Hematopoietic multipotent progenitor cell treated with erythropoietin and hydrocortisone succinate and interleukin-3 and kit ligand, for 8 days (in vitro differentiated cells): ENCODE measurements around the gene ADRA1B.

ENCODE experiments used
- DNase-seq: peaks from one replicate; pipeline ENCODE4 v3.0.0-alpha.2; 2015

Gene ADRA1B

DNA sequence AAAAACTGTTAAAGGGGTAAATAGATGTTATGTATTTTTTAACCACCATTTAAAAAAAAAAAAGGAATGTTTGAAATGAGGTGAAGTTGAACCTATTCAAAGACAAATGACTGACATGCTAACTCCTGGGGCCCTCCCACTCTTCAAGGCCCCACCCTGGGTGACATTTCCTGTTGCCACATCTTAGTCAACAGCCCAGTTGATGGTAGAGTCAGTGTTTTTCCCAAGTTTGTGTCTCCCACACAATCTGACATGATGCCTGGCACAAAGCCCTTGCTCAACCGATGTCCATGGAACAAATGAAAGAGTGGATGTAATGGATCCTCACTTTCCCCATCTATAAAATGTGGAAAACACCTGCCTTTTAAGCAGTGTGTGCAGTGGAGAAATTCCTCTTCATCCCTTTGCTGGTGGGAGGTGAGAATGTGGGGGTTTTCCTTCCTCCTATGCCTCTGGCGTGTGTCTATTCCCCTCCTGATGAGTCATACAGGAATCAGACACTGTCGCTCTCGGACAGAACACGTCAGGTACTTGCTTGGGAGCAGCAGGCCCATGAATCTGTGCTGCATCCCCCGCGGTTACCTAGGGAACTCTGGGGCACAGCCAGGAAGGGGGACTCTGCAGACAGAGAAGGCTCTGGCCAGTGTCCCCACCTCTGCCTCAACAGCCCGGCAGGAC is 13.7 kb upstream of the ADRA1B start:
- no peak for DNase-seq

DNA sequence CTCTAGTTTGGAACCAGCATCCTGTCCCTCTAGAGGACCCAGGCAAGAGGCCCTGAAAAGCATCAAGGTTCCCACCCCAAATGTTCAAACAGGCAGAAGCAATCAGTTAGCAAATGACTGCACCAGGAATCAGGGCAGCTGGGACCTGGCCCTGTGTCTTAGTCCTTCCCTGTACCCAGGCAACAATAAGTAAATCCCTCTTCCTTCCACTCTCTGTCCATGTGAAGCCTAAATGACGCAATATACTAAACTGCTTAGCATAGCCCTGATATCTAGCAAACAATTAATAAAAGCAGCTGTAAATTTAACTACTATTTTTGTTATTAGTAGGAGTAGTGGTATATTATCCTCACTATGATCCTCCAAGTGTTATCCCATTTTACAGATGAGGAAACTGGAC is 13.2 kb upstream of the ADRA1B start:
- DNase-seq = no peak

DNA sequence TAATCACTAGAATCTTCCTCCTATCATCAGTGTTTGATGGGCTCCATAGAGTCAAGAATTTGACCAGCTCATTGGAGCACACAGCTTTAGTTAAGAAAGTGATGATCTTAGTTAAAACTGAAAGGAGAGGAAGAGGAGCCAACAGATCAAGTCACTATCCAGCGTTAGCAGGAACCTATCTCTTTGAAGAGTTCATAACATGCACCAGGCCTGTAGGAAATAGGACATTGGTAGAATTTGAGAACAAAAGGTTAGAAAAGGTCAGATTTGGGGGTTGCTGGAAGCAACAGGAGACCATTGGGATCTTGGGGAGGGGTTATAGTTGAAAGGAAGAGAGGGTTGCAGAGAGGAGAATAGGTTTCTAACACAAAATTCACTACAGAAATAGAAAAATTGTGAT is 11.4 kb upstream of the ADRA1B start:
- DNase-seq = no peak

DNA sequence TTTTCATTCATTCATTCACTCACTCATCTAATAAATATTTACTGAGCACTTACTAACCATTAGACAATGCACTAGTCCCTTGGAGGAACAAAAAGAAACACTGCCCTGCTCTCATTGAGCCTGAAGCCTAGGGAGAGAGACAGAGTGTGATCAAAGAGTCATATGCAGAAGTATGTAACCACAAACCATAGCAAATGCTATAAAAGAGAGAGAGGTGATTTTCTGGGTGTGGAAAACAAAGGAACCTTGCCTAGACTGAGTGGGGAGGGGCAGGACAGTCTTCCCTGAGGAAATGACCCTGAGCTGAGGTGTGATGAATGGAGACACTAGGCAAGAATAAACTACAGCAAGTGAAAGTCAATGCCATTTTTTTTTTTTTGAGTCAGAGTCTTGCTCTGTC is 10.8 kb upstream of the ADRA1B start:
- no peak for DNase-seq

DNA sequence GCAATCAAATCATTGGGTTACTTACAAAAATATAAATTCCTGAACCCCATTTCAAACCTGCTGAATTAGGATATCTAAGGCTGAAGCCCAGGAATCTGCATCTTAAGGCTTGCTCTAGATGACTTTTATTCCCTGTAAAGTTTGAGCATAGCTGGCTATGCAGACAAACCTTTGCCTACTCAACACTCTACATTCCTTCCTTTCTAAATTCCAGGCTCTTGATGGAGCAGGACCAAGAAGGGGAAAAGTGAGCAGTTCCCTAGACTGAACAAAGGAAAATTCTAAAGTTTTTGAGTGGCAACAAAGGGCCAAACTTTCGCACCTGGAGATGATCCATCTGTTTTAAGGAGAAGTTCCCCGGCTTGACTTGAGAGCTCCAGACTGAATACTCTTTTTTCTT is 9.8 kb upstream of the ADRA1B start:
- no peak for DNase-seq

DNA sequence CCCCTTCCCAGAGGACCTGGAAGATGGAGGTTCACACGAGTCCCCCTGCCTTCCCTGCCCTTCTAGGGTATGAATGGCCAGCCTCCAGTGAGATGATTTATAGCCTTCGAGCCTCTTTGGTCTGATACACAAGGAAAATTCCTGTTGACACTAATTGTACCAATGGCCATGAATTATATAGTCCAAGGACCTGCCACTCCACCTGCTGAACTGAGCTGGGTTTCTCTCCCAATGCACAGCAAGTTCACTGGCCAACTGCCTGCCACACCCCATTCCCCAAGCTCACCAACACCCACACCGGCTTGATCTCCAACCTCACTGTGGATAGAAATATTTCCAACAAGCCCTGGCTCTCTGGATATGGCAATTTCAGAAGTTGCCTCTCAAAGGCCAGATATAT is 9.3 kb upstream of the ADRA1B start:
- DNase-seq = no peak

DNA sequence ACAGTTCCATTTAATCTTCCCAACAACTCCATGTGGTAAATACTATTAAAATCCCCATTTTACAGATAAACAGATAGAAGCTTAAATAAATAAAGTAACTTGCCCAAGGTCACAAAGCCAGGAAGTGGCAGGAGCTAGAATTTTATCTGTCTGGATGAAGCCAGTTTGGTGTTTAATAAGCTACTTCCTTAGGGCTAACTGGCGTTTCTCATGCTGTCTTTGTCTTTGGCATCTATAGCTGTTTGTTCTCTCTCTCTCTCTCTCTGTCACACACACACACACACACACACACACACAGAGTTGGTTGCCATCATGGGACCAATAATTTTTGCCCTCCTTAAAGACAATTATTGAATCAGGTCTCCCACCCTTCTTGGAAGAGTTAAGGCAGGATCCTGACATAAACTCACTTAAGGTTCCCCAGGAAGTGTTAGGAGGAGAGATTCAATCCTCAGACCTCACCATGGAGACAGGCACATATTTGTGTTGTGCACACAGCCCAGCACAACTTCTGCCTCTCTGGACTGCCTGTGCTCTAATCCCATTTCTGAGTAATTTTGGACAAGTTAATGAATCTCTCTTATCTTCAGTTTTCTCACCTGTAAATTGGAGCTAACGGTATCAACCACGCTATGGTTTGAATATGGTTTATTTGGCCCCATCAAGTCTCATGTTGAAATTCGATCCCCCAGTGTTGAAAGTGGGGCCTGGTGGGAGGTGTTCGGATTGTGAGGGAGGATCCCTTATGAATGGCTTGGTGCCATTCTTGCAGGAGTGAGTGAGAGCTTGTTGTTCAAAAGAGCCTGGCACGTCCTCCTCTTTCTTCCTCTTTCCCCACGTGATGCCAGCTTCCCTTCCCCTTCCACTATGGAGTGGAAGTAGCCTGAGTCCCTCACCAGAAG is 8.3 kb upstream of the ADRA1B start:
- no peak for DNase-seq

DNA sequence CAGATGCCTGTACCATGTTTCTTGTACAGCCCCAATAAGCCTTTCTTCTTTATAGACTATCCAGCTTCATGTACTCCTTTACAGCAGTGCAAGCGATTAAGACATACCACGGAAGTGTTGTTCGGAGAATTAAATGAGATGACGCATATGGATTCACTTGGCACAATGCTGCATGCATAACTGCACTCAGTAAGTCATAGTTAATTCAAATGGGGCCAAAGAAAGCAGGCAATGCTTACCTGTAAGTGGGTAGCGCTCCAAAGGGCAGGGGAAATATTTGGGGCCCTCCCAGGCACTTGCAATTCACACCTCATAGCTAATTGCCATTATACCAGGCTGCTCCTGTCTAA is 7.7 kb upstream of the ADRA1B start:
- no peak for DNase-seq

DNA sequence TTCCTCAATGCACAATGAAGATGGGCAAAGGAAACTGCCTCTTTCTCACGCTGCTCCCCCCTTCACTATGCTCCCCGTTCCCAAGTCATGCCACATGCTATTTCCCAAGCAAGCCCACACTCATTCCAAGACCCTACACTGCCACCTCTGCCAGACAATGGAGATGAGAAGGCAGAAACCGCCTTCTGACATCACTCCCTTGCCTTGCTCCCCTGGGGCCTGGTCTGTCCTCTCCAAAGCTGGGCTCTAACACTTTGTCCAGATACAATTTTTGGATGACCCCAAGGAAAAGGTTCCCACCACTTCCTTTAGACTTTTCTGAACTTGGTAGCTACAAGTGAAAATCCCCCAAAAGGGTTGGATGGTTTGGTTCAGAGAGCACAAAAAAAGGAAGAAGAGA is 7.2 kb upstream of the ADRA1B start:
- no peak for DNase-seq

DNA sequence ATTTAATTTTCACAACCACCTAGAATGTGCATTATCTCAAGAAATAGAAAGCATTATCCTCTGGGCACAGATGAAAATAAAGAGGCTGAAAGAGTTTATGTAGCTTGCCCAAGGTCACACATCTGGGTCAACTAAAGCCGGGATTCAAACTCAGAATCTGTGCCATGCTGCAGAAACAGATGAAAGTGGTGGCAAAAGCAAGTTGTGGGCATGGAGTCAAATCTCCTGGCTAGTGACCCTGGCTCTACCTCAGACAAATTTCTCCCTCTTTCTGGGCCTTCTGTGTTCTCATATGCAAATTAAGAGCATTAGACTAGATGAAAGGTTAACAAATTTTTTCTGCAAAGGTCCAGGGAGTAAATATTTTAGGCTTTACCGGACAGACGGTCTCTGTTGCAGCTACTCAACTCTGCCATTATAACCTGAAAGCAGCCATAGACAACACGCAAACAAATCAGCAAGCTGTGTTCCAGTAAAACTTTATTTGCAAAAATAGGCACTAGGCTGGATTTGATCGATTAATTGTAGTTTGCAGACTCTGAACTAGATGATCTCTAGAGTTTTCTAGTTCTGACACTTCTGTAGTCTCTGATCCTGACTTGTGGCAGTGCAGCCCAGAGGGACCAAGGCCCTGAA is 6.0 kb upstream of the ADRA1B start:
- no peak for DNase-seq

DNA sequence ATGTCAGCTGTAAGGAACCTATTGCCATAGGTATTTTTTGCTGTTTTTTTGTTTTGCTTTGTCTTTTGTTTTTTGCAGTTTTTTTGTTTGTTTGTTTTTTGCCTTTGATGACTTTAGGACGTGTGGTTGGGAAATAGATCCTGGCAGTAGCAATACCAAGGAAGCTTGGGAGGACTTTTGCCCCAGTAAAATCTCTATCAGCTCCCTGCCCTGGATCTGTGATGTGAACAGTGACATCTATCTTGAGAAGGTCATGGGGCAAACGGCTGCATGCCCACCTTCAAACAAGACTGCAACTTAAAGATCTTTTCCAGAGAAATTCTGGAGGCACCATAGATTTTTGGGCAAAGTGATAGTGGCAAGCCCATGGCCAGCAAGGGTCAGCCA is 5.4 kb upstream of the ADRA1B start:
- no peak for DNase-seq

DNA sequence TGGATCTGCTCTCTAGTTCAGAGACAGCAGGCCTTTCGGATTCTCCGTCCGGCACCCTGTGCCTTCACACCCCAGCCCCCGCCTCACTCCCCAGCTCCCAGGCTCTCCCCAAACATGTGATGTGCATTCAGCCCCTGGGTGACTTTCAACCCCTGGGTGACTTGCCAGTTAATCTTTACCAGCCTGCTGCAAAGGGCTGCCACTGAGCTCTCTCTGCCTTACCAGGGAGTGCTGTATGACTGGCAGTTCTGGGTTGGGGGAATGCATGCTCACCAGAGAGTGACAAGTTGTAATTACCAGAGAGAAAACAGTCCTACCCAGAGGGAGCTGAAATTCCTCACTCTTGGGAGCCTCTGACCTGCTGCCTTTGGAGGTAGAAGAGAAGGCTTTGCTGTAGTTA is 4.9 kb upstream of the ADRA1B start:
- no peak for DNase-seq

DNA sequence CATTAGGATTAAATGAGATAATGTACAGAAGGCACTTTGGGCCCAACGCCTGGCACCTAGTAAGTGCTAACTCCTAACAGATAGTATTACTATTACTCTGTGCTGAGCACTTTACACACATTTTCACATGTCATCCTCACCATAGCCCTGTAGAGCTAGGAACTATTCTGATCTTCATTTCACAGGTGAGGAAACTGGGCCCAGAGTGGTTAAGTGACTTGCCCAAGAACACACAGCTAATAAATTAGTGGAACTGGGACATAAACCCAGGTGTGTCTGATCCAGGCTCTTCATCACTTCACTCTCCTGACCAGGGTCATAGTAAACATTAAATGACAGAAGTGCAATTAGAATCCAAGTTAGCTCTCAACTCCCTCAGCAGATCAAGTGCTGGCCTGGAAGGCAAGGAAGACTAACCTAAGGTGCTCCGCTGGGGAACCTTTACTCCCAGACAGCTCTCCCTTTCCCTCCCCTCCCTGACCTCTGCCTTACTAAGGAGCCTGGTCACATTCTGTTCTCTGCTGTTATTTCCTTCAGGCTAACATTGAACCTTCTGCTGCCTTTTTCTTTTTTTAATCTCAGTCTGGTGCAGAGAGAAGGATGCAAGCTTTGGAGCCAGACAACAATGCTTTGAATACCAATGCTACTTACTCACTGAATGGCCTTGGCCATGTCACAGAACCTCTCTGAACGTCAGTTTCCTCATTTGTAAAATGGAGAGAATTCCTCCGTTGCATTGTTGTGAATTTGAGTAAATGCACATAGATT is 4.1 kb upstream of the ADRA1B start:
- DNase-seq = no peak

DNA sequence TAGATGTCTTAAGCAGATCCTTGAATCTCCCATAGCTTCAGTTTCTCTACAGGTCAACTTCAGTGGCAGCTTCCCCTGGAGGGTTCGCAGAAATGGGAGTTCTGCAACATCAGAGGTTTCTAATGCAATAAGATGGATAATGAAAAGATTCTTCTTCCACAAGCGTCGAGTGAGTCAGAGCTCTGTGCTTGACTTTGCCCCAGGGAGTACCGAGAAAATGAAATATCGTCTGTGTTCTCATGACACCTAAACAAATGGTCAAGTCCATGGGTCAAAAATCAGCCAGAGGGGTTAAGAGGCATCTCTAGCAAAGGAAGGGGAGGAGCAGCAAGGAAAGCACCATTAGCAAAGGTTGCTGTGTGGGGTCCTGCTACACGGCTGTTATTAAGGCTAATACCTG is 3.2 kb upstream of the ADRA1B start:
- DNase-seq = no peak

DNA sequence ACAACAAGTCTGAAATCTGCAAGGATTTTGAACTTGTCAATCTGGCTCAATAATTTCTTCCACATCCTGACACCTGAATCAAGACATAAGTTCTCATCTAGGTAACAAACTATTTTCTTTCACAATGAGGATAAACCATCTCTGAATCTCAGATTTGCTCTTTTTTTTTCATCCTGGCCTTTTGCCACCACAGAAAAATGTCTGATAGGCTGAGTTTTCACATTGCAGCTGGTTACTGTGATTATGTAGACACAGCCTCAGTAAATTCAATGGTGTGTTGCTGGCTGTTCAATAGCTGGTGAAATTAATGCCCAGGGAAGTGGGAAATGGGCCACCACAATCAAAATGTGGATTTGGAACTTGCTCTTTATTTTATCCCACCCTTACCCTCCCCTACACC is 2.8 kb upstream of the ADRA1B start:
- DNase-seq = no peak

DNA sequence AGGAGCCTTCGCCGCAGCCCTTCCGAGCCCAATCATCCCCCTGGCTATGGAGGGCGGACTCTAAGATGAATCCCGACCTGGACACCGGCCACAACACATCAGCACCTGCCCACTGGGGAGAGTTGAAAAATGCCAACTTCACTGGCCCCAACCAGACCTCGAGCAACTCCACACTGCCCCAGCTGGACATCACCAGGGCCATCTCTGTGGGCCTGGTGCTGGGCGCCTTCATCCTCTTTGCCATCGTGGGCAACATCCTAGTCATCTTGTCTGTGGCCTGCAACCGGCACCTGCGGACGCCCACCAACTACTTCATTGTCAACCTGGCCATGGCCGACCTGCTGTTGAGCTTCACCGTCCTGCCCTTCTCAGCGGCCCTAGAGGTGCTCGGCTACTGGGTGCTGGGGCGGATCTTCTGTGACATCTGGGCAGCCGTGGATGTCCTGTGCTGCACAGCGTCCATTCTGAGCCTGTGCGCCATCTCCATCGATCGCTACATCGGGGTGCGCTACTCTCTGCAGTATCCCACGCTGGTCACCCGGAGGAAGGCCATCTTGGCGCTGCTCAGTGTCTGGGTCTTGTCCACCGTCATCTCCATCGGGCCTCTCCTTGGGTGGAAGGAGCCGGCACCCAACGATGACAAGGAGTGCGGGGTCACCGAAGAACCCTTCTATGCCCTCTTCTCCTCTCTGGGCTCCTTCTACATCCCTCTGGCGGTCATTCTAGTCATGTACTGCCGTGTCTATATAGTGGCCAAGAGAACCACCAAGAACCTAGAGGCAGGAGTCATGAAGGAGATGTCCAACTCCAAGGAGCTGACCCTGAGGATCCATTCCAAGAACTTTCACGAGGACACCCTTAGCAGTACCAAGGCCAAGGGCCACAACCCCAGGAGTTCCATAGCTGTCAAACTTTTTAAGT is 819 bp downstream of the ADRA1B start:
- DNase-seq = no peak

DNA sequence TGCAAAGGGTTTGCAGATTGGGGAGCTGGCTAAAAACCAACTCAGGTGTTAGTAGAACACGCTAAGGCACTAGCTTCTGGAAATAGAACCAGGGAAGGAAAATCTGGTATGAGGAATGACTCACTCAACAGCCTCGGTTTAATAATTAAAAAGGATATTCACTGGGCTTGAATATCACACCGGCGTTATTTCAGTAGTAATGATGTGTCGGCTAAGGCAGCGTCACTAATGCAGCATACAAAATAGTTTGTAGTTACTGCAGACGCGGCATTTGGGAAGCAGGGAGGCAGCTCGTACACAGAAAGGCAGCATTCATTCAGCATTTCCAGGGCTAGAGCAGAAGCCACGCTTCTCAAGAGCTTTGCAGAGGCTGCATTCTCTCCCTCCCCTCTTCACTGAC is 1.7 kb downstream of the ADRA1B start:
- DNase-seq = no peak

DNA sequence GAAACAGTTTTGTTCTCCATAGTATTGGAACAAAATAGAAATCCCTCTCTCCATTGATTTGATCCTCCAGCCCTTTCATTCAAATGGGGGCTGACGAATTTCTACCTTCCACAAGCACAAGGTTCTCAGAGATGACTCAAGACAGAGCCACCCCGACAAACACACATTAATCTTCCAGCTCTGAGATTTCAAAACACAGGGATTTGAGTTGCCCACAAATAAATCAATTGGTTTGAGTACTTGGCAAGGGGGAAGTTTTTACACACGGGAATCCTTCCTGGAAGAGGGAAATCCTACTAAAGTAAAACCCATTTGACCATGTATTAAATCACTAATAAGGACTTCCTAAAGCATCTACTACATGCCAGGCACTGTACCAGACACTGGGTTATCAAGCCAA is 5.4 kb downstream of the ADRA1B start:
- DNase-seq = no peak

DNA sequence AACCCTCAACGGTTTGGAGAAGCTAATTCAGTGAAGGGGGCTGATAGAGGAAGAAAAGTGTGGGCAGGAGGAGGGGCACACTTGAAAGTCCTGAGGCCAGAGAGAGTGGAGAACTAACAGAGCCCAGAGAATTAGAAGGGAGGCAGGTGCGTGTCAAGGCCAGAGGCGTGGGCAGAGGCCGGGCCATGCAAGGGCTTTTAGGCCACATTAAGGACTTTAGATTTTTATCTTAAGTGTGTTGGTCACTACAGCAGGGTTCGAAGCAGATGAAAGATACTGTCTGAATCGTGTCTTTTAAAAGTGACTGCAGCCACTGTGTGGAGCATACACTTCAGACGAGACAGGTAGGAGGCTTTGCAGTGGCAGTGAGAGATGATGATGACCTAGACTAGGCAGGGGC is 6.7 kb downstream of the ADRA1B start:
- DNase-seq = no peak

DNA sequence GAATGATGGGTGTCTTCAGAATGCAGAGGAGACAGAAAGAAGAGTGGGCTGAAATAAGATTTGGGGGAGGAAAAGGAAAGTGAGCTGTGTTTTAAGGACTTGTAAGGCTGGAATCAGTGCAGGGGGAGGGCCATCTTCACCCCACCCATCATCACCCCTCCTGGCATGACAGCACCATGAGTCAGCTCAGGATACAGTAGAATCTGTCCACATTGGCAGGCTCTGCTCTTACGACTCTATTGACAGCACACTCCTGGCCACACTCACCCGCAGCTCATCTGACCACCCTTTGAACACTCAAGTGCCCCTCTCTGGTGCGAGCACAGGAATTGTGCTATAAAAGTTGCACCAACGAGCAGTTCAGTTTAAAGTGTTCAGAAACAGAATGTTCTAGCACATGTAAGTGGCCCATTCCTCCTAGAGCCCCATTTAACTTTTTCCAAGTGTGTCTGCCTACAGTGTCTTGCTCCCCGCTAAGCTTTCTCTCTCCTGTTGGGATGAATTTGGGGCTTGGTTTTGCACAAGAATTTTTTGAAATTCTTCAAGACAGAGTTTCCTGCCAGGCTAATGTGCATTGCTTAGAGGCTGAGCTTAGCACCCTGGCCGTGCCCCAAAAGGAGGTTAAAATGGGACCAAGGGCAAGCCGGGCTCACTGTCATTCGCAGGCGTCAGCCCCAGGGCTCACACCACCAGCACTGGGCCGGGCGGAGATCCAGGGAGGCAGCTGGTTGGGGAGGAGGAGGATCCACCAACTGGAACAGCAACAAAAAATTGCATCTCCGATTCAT is 12.0 kb downstream of the ADRA1B start:
- no peak for DNase-seq

DNA sequence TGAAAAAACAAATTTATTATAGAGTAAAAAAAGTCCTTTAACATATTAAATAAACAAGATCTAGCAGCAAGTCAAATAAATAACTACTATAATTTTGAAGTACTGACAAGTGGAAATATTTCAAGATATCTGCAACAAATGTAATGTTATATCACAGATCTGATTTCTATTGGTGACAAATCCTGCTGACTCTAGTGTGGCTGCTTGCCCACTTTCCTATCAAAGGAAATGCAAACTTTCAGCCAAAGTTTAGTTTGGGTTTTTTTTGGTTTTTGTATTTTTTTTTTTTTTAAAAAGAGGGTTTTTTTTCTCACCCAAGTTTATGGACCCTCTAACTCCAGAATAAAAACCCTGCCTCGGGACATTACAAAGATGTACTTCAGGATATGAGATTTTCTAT is 12.9 kb downstream of the ADRA1B start:
- DNase-seq = no peak
